NCI-H460 (cell line): Measurements from ENCODE around the gene SEC14L1. TPM values are rescaled to one million over a fixed set of nuclear protein-coding genes. Genes with fewer than 3 reads are reported as not detected.
"Not testable (repeated sequence)": the region's sequence is repeated elsewhere in the genome, so short reads cannot be mapped to it uniquely, and the experiment has no call there.

Experiments
- DNase-seq: peaks from one replicate; pipeline ENCODE4 v3.0.0-alpha.2; 2016; ENCODE audit warnings: low read depth; ENCODE audit errors: extremely low read depth
- polyA plus RNA-seq: library from polyadenylated mRNA; depleted of rRNA; stranded (reverse); fragments of >200 nt; gene quantifications from 2 replicates; pipeline ENCODE4 v1.2.3, GENCODE V29; 2014; cell fraction: nucleus; rRNA removed
- total RNA-seq: library from RNA; depleted of rRNA; stranded (reverse); fragments of >200 nt; shearing (Covaris generic); gene quantifications from 2 replicates; pipeline ENCODE4 v1.2.3, GENCODE V29; 2014; rRNA removed

Gene SEC14L1
- 15.2 and 18.8 TPM in 2 replicates for total RNA-seq
- polyA plus RNA-seq, result 8.1 and 12.1 TPM in 2 replicates

GRCh38 chr17:77140878-77141767, at the start of gene SEC14L1:
TSS of gene SEC14L1 (plus strand) at chr17:77140969. CDS start at chr17:77143597, 2,628 bp downstream.
- no peak for DNase-seq

GRCh38 chr17:77092025-77092424, 48.7 kb upstream of the SEC14L1 start:
- no peak for DNase-seq

DNA sequence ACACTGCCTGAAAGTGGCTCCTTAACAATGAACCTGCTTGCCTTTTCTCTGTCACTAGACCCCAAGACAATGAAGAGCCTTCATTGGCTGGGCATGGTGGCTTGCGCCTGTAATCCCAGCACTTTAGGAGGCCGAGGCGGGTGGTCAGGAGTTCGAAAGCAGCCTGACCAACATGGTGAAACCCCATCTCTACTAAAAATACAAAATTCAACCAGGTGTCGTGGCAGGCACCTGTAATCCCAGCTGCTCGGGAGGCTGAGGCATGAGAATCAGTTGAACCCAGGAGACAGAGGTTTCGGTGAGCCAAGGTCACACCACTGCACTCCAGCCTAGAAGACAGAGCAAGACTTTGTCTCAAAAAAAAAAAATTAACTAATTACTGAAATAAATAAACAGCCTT, 45.3 kb upstream of the SEC14L1 start:
- no peak for DNase-seq

- DNase-seq, result peak; percentile 30
Observed at GRCh38 chr17:77096570-77097214, 44.1 kb upstream of the SEC14L1 start.

DNA sequence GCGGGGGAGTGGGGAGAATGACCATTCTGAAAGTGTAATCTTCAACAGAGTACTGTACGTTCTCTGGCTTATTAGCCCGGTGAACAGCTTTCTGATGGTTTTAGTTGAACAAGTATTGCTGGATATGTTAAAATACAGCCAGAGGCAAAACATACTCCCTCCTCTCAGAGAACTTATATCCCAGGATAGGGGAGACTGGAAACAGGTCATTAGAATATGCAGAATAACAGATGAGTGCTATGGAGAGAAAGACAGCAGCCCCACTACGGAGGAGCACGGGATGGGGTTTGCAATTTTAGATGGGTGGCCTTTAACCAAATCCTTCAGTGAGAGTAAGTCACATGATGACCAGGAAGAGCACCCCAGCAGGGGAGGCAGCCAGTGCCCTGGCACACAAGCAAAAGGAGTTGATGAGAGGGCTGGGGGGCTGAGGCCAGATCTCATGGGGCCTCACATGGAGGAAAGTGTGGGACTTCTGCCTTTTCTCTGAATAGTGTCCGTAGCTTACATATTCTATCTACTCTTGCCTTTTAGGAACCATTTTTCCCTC, 43.1 kb upstream of the SEC14L1 start:
- DNase-seq, result no peak

DNA sequence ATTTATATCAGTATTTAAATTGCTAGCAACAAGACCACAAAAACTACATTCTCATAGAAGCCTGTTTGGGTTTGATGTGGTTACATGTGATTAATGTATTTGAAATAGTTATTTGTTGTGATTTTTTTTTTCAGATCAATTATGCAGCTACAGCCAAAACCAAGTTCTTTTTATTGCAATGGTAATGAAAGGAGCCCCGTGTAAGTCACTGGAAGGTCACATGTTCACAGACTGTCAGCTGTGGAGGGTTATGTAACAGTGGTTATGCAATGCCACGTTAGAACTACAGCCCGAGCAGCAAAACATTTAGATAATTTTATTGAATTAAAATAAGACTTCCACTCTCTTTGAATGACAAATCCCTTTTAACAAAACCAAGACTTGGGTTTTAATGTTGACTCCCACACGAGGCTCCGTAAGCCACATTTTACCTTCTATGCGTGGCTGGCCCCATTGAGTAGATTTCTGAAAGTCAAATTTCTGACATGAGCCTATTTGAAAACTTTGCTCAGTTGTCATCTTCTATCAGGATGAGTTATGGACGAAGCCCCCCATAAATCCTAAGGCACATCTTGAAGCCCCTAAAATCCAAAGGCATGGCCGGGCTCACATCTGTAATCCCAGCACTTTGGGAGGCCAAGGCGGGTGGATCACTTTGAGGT, 41.8 kb upstream of the SEC14L1 start:
- no peak for DNase-seq

GRCh38 chr17:77099997-77100396, 40.8 kb upstream of the SEC14L1 start:
- DNase-seq, result no peak

GRCh38 chr17:77101521-77102410, 39.0 kb upstream of the SEC14L1 start:
- no peak for DNase-seq

DNA sequence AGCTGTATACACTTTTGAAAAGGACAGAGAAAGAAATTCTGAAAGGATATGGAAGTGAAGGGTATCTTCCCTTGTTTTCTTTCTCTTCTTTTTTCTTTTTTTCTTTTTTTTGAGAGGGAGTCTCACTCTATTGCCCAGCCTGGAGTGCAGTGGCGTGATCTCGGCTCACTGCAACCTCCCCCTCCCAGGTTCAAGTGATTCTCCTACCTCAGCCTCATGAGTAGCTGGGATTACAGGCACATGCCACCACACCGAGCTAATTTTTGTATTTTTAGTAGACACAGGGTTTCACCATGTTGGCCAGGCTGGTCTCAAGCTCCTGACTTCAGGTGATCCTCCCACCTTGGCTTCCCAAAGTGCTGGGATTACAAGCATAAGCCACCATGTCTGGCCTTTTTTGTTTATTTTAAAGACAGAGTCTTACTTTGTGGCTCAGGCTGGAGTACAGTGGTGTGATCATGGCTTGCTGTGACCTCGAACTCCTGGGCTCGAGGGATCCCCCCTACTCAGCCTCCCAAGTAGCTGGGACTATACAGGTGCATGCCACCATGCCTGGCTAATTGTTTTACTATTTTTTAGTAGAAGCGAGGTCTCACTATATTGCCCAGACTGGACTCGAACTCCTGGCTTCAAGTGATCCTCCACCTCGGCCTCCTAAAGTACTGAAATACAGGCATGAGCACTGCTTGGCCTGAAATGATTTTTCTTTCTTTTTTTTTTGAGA, 38.2 kb upstream of the SEC14L1 start:
- DNase-seq, result not testable (repeated sequence)

- no peak for DNase-seq
Observed at GRCh38 chr17:77105706-77106105, 35.1 kb upstream of the SEC14L1 start.

DNA sequence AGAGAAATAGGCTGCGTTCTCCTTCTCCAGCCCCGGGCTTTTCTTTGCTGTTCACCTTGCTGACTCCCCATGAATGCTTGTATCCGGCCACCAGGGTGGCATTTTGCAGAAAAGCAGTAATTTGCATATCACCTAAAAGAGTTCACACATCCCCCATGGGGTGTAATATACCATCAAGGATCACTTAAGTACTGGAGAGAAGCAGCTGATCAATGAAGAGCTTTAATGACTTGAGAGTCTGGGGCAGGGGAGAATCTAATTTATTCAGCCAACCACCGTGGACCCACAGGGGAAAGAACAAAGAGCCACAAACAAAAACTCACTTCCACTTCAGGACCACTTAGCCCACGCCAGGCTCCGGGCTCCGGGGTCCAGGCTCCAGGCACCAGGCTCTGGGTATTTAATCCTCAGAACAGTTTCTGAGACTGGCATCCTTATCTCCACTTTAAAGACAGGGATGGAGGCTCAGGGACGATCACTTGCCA, 33.9 kb upstream of the SEC14L1 start:
- no peak for DNase-seq

DNA sequence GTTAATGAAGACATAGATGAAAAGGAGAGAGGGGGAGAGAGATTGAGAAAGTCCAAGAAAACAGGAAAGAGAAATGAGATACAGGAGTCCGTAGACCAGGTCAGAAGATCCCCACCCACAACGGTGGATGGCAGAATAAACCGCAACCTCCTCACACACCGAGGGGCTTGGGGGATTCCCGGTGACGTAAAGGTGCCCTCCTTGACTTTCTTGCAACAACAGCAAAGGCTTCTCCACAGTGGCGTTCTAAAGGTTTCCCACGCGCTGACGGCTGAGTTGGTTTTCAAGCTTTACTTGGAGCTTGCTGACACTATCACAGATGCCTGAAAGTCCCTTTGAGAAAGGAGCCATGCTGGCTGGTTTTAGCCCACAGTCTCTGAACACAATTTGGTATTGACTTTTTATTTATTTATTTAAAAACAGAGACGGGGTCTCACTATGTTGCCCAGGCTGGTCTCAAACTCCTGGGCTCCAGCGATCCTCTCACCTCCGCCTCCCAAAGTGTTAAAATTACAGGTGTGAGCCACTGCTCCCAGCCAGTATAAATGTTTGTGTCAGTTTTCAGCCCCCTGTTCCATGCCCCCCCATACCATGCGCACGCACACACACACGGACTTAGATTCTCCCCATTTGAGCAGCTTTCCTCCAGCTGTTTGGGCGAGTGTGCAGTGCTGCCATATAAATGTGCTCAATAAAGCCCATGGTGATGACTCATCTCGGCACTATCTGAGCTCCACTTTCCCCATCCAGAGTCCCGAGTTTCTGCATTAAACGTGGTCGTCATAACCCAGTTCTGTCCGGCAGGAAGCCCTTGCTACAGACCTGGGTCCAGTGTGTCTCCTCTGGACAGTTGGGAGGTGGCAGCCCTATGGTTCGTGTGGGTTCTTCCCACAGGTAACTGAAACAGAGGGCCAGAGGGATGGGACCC, 33.0 kb upstream of the SEC14L1 start:
- no peak for DNase-seq

DNA sequence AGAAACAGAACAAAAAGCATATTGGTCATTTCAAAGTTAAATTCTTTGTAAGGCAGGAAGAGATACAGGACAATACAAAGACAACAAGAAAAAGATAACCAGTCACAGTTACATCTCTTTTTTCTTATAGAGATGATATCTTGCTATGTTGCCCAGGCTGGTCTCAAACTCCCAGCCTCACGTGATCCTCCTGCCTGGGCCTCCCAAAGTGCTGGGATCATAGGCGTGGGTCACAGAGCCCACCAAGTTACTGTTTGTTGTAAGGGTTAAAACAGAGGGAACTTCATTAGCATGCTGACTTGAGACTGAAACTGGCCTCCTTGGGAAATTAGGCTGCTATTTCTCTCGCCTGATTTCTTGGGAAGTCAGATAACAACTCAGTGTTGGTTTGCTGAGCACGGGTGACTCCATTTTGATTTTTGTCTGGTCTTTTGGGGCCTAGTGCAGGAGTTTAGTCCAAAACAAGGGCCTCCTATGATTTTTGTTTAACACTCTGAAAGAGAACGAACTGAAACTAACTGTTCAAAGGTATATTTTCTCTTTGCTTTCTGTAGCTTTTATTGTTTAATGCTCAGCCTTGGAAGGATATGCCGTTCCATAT, 31.5 kb upstream of the SEC14L1 start:
- no peak for DNase-seq

- DNase-seq, result no peak
Observed at GRCh38 chr17:77109764-77110359, 30.9 kb upstream of the SEC14L1 start.

- DNase-seq, result not testable (repeated sequence)
Observed at GRCh38 chr17:77111165-77111933, 29.4 kb upstream of the SEC14L1 start.

GRCh38 chr17:77111934-77112296, 28.9 kb upstream of the SEC14L1 start:
- no peak for DNase-seq

DNA sequence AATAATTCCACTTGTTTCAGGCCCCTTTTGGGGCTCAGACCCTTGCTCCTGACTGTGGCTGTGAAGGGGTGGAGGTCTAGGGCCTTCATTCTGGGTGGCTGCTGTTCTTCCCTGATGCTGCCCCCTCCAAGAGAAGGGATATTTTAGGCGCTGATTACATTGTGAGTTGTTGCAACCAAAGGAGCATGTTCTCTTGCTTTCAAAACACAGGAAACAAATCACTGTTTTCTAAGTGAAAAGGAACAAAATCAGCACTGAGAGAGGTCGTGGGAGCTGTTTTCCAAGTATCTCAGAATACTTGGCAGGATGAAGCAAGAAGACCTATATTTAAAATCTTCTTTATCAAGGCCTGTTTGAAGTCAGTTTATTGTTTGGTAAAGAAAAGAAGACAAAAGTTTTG, 25.3 kb upstream of the SEC14L1 start:
- no peak for DNase-seq
